Adrenal gland (tissue), 5 donors: ENCODE measurements around the gene CXorf58.

Experiments
- POLR2A ChIP-seq, 2 donors: fragments of 450-650 bp; IDR thresholded peaks; one replicate each; pipeline ENCODE4 v1.6.1; 2017; ENCODE audit warnings: antibody characterized with exemption in 2 of 2, mild to moderate bottlenecking in 2 of 2, moderate library complexity in 1 of 2
- TF ChIP-seq, protein P1 (sequence below), 6 experiments: fragments of 450-650 bp in 4 of 6; fragments of 200-600 bp in 2 of 6; sonication (generic) in 1 of 6; IDR thresholded peaks; 1 replicate in 5 of 6; 2 replicates in 1 of 6; pipeline versions ENCODE4 v1.5.1 to v1.8.0; 2016 to 2021; ENCODE audit warnings: antibody characterized with exemption in 6 of 6, mild to moderate bottlenecking in 2 of 6, moderate library complexity in 1 of 6
- donor health status: DM: no; HTN: no; CAD: no.

DNA sequence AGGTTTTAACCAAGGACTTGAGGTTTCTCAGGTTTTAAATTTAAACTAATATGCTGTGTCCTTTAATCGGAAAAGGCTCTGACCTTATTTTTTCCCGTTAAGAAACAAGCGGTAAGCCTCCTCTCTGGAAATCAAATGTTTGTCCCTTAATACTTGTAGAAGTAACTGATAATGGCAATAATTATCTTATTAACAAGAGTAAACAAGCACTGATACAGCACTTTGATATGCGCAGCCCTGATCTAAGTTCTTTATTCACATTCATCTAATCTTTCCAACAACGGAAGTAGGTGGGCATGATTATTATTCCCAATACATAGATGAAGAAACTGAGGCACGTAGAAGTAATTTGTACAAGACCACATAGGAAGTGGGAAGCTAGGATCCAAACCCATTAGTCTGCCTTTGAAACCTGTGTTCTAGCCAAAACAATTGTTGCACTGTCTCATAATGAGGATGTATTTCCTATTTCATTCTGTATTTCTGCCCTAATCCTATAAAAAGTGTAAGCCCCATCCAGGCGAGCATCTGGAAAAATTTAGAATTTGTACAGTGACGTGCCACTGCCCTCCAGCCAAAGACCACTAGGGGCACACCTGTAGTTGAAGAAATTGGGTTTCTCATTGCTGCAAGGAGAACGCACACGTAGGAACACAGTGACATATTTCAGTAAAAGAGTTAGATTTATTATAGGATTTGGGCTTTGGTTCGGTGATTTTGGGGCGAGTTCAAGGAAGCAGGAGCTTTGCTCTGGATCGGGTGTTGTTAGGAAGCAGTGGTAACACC is 606 bp downstream of the CXorf58 start:
- TF ChIP-seq, protein P1, sequence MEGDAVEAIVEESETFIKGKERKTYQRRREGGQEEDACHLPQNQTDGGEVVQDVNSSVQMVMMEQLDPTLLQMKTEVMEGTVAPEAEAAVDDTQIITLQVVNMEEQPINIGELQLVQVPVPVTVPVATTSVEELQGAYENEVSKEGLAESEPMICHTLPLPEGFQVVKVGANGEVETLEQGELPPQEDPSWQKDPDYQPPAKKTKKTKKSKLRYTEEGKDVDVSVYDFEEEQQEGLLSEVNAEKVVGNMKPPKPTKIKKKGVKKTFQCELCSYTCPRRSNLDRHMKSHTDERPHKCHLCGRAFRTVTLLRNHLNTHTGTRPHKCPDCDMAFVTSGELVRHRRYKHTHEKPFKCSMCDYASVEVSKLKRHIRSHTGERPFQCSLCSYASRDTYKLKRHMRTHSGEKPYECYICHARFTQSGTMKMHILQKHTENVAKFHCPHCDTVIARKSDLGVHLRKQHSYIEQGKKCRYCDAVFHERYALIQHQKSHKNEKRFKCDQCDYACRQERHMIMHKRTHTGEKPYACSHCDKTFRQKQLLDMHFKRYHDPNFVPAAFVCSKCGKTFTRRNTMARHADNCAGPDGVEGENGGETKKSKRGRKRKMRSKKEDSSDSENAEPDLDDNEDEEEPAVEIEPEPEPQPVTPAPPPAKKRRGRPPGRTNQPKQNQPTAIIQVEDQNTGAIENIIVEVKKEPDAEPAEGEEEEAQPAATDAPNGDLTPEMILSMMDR (IDR thresholded peaks at IDR 0.05) = peak in 4 of 6 experiments; percentile 16 to 38 (median 23)
- no peak for TF ChIP-seq POLR2A (IDR thresholded peaks at IDR 0.05)
